GM21576 (cell line): ENCODE results near the gene LRMDA.
A peak's percentile ranks its signal among the peaks of the same experiment; 100 is the strongest.

Experiments
- ATAC-seq: cut with Tn5 transposase; IDR thresholded peaks from one replicate; pipeline ENCODE4 v1.9.1; 2021; ENCODE audit warnings: mild to moderate bottlenecking, moderate library complexity; ENCODE audit not compliant: unreplicated experiment

The LRMDA gene

DNA sequence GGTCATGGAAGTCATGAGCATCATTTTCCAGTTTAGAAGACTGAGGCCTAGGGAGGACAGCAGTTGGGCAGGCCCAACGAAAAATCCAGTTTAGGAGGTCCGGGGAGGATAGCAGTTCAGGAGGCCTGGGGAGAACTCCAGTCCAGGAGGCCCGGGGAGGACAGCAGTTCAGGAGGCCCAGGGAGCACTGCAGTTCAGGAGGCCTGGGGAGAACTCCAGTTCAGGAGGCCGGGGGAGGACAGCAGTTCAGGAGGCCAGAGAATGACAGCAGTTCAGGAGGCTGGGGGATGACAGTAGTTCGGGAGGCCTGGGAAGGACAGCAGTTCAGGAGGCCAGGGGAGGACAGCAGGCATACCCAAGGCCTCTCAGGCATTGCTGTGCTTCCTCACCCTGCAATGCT lies 453.4 kb downstream of the LRMDA start:
- ATAC-seq: no peak

DNA sequence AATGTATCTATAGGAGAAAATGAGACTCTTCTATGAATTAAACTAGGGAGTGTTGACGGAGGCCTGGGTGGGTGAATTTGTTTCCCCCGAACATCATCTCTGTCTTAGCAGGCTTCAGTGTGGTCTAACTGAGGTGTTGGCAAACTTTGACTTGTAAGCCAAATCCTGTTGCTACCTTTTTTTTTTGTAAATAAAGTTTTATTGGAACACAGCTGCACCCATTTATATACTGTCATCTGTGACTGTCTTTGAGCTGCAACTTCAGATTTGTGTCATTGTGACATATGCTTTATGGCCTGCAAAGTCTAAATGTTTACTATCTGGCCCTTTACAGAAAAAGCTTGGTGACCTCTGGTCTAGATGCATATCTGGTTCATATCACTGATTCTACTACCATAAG lies 455.9 kb downstream of the LRMDA start:
- ATAC-seq: no peak

DNA sequence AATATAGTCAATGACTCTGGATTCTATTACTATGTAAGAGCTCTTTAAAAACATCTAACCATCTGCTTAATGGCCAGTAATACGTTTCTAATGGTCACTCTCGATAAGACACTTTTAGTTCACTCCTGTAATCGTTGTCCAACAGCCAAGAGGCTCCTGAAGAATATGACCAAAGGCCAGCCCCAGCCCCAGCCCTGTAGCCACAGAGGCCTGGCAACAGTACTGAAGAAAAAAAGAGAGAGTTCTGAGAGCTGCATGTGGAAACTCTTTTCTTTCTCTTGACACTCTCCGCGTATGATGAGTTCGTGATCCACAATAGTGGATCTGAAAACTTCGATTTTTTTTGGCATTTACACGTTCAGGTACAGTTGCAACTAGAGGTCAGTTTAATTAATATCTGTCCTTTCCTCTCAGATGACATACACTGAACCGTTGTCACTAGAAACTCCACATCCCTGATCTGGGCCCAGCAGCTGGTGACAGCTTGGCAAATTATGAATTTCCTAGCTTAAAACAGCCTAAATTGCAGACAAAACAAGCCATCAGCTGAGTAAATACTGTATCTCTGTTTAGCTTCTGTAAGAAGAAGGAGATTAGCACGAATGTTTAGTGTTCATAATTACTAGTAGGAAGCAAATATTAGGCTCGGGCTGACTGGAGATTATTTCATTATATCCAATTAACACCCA lies 456.7 kb downstream of the LRMDA start:
- ATAC-seq: no peak

DNA sequence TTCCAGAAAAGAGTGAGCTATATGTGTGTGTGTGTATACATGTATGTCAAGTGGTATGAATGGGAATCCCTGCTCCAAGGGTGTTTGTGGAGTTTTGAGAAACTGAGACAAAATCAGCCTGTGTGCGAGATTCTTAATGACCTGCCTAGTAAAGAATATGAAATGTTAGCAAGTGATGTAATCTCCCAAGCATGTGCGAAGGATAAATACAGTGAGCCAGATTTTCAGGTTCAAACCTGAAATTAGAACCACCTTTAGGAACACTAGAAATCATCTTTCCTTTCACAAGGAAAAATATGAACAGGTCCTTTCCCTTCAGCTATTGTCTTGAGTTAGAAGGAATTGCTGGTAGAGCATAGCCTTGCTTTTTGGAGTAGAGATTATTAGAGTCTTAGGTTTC lies 457.6 kb downstream of the LRMDA start:
- no peak for ATAC-seq

DNA sequence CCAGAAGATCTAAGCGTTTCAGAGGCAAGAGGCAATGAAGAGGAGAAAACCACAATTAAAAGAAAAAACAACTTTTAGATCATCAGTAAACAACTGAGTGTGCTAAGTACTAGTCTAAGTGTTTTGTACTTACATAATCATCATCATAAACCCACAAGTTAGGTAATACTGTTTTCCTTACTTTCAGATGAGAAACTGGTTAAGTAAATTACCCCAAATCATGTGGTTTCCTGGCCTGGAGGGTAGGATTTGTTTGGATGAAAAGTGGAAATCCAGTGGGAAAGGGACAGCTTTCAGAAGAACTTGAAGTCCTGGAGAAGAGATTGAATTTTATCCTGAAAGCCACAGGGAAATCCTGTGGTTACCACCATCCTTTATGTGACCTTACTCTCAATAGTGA lies 463.3 kb downstream of the LRMDA start:
- ATAC-seq: no peak

DNA sequence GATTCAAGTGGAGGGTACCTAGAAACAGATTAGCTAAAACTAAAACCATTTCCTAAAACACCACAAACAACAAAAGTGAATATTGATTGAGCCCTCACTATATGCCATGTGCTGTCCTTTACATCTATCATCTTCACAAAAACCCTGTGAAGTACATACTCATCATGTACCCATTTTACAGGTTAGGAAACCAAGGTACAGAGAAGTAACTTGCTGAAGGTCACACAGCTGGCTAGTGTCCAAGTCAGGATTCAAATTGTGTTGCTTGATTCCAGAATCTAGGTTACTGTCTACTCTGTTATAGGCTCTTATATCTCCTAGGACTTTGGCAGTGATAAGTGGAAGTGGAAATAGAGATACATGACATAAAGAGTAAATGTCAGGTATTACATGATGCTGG lies 463.8 kb downstream of the LRMDA start:
- no peak for ATAC-seq

DNA sequence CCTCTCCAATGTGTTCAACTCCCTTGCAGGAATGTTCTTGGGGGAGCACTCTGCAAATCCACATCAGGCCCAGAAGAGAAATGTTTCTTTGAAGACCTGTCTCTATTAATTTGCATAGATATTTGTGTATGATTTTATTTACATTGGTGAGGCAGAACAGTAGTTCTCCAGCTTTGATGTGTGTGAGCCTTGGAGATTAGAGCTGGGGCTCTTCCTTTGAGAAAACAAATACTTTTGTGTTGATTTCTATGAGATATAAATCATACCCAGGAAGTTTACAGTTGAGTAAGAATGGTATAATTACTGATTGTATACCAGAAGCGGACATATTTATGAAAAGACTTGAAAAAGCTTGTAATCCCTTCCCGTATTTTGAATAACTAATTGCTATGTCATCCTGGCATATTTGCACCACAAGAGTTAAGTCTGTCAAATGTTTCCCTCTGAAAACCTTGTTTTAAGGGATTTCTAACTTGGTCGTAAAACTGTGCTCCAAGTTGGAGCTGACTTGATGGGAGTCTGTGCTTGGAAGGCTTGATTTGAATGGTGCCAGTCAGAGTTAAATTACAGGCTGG lies 468.5 kb downstream of the LRMDA start:
- no peak for ATAC-seq

DNA sequence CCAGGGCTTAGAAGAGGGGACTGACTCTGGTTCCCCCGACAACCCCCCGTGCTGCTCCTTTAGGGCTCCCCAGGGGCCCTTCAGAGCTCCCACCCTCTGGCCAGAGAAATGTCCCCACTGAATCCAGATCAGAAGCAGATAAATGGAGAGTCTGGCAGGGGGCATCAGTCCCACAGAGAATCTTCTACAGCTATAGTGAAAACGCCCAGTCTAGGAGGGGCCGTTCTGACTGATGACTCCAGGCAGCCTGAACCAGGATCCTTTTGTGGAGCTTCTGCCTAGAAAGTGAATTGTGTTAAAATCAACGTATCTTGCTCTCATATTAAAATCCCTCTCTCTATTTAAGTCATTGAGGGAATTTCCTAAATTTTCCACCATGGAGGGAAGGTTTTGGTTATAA lies 471.4 kb downstream of the LRMDA start:
- ATAC-seq: no peak

DNA sequence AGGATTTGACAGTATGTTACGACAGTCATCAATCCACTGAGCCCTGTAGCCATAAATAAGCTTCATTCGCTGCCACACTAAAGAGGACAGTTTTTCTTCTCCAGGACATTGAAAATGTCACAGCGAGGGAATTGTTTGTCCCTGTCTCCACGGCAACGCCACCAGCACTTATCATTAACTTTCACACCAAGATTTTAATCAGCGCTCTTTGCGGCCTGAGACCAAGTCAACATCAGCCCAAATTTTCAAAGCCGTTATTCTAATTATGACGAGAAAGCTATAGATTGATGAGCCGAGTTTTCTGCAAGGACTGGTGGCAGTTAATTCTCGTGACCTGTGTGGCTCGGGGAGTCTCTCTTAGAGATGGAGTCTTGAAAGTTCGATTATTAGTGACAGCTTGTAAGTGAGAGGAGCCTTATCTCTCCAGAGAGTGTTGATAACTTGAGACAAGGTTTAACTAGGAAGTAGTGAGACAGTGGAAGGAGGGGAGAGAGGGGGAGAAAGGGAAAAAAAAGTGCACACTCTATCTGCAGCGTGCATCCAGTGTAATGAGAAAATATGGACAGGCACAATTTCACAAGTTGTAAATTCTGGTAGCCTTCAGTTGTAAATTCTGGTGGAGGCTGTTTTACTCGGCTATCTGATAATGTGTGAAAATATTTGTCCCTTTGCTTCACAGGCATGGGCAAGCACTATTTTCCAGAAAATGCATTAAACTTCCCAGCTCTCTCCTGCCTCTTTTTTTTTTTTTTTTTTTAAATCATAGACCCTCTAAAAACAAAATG lies 473.3 kb downstream of the LRMDA start:
- ATAC-seq: no peak

DNA sequence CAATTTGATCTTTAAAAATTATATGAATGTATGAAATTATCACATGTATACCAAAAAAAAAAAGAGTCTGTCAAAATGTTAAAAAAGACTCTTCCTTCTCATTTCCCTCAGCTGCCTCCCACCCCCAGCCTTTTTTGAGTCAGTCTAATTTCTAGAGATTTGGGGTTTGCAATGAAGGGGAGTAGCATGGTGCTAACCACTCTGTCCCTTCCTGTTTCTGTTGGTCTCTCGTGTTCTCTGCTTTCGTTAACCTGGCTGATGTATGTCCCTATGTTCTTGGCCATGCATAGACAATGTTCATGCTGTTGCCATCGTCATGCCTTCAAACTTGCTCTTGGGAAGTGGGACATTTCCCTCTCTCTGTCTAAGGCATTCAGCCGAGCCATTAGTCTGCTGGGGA lies 474.1 kb downstream of the LRMDA start:
- no peak for ATAC-seq

DNA sequence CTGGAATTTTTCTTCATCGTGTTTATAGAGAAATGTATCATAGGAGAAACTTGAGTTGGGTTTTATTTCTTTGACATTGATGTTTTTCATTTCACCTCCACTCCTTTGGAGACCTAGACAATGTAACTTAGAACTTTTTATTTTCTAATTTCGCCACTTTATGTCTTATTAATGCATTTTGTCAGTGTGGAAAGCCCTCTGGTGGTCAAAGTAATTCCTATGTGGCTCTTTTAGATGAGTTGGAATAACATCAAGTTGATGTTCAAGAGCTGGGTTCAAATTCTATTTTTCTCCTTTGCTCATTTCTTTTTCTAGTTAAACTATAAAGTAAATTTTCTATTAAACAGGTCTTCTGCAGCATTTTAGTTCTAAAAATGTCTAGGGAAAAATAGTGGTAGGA lies 478.6 kb downstream of the LRMDA start:
- no peak for ATAC-seq

DNA sequence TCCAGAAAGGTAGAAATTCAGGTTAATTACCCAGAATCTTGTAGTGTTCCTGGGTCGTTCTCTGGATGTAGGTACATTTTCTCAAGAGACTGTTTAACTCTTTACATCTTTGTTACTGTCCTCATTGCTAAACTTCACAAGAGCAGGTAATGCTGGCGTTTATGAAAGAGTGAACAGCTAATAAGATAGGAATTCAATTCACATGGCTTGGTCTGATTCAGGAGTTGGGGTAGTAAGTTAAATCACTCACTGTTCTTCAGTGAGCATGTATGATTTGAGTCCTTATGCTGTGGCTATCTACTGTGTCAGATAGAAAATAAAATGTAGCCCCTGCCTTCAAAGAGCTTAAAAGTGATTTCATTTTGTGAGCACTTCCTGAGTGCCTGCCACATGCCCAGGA lies 480.0 kb downstream of the LRMDA start:
- no peak for ATAC-seq

DNA sequence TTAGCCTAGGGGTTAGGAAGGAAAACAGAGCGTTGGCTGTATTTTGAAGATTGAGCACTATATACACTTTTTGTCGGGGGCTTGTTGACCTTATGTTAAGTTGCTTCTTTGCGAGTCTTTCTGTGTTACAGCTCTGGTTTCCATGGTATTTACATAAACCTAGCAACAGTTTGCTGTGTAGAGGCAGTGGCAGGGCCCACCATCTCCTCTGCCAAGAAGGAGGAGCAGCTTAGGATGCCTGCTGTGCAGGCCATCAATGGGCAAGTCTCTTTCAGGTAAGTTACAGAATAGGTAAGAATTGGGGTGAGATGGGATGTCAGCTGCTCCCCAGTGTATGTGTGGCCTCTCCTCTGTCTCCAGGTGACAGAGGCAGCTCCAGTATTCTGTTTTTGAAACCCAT lies 485.5 kb downstream of the LRMDA start:
- no peak for ATAC-seq

DNA sequence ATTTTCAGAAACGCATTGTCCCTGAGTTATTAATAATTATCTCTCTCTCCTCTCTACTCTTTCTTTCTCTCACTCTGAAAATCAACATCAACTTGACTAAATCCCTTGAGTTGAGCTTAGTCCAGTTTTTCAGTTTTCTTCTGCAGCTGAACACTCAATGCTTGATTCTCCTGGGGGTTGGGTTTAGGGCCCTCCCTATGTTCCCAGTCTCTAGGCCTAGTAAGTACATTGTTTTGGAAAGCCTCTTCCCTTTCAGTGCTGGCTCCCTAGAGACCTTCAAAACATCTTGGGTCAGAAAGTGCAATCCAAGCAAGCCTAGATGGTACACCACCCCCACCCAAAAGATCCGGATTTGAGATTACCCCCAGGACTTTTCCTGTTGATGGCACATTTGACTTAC lies 488.5 kb downstream of the LRMDA start:
- ATAC-seq: no peak

DNA sequence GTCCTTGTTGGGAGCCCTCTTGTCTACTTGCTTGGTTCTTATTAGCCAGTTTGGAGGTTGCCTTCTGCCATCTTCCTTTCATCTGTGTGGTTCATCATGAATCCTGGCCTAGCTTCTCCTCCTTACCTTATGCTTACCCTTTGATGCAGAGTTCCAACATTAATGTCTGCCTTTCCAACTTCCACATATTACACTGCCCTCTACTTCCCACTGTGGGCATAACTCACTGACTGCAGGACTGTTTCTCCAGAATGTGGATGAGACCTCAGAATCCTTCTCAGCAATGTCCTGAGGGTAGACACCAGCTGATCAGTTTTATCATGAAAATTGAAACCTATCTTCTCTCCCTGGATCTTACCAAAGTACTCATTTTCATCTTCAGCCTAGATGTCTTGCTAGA lies 491.0 kb downstream of the LRMDA start:
- ATAC-seq: no peak

DNA sequence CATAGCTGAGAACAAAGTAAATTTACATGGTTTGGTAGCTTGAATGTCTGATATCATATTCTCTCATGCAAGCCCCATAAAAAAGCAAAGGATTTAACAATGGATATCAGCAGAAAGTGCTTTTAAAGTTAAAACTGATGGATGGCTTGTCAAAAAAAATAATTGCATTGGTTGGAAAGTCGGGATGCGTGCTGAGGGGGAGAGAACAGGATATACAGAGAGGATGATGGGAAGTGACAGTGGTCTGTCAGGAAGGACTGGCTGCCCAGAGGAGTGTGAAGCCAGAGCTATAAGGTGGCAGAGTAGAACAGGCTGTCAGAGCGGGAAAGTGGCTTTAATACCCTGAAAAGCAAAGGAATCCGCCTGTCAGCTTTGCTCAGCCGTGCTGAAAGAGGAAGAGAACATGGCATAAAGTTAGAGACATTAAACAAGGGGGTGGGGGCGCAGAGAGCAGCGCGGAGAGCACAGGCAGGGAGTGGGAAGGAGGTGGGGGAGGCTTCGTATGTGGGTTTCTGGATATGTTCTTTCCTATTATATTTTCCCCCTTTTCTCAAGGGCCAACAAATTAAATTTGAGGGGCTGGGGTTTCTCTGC lies 493.0 kb downstream of the LRMDA start:
- ATAC-seq: no peak

DNA sequence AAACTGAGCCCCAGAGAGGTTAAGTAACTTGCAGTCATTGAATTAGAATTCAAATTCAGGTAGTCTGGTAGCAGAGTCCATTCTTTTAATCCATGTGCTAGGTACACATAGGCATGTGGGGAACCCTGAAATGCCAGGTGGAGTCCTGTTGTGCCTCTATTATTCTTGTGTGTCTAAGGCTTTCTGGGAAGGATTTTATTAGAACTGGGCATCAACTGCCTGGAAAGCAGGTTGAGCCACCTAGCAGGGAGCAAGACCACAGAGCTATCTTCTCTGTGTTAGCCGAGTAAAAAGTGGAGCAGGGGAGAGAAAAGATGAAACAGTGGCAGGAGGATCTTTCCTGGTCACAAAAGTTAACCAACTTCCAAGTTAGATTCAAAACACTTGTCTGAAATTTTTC lies 494.6 kb downstream of the LRMDA start:
- no peak for ATAC-seq

DNA sequence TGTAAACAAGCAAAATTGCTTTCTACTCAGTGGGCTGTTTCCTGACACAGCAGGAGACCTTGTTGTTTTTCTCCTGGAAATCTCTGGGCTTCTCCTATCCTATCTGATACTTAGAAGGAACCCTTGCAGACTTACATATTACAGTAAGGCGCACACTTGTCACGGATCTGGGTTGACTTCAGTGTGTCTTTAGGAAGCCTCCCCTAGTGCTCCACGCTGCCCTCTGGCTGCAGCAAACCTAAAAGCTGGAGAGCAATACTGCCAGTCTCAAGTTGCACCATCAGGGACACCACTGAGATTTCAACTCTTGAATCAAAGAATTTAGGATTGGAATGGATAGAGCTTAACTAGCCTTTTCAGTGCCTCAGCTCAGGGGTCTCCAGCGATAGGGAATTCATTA lies 495.3 kb downstream of the LRMDA start:
- ATAC-seq: no peak

DNA sequence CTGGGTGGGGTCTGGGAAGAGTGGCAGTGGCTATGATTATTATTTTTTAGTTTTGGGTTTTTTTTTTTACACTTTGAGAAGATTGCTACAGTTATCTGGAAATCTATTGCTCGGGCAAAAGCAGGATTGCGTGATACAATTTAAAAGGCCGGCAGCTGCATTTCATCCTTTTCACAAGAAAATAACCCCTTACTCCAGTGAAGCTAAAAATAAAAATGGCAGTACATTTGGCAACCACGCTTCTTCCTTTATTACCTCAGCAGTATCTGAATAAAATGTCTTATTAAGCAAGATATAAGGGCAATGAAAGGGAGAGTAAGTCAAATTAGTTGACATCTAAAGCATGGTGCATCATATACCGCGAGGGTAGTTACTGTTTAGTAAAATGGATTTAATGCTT lies 496.8 kb downstream of the LRMDA start:
- ATAC-seq: no peak

DNA sequence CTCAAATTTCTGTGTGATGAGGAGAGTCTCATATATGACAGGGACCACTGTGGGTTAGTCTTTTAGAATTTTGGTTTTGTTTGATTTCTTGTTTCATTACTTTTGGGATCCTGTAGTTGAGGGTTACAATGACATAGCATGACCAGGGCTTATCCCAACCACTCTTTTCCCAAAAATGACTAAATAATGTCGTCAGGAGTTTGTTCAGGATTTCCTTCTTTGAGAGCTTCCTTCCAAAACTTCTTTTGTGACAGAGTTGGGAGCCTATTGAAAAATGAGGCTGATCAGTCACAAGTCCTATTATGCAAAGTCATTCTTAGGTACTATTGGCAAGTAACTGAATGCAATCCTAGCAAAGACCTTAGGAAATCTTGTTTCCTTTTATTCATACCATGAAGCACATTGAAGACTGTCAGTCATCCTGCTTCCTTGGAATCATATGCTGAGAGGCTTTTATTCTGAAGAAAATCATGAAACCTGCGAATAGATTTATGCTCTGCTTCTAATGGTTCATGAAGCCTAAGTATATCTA lies 498.3 kb downstream of the LRMDA start:
- no peak for ATAC-seq

DNA sequence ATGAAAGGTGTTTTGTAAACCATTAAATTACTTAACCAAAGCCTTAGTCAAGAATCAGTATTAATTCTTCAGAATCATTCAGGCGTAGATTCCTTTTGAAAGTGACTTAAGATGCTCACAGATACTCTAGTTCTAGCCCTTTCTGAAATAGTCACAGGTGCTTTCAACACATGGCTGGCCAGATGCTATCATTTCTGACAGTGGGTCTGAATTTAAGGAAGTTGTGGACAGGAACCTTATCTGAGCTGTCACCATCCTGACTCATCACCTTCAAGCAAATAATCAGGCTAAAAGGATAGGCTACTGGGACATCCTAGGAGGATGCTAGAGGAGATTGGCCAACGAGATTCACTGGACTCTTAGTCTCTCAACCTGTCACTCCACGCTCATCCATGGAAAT lies 501.5 kb downstream of the LRMDA start:
- ATAC-seq: peak; percentile 47

DNA sequence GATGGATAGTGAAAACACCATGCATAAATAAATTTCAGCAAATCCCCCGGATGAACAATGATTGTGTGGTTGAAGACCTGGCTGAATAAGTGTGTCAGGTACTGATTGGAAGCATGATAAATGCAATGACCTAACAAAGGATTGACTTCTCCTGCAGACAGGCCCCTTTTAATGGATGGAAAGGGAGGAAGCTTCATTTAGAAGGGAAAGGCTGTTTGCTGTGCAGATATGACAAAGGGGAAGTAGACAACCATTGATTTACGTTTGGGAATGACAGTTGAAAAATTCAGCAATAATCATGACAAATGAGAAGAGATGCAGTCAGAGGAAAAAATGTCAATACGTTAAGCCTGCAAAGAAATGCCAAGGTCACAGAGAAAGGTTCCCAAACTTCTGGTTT lies 503.8 kb downstream of the LRMDA start:
- ATAC-seq: no peak
